ENCODE measurements around the gene GALNT18. TPM values are rescaled to one million over a fixed set of nuclear protein-coding genes. Genes with fewer than 3 reads are reported as not detected.

GALNT18 gene
- total RNA-seq, 1 donor: 11.7 TPM

DNA sequence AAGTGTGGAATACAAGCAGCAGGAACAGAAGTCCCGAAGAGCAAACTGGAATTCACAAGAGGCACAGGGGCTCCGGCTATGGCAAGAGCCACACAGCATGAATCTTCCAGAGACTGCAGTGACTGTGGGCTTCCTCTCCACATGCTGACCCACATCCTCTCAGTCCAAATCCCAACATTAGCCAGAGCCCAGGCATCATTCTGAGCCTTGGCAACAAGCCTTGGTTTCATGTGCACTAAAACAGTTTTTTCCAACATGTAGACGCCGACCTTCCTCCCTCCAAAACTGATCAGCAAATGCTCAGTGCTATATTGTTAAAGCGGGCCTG is 177.0 kb downstream of the GALNT18 start:
- TF ChIP-seq, protein P1, sequence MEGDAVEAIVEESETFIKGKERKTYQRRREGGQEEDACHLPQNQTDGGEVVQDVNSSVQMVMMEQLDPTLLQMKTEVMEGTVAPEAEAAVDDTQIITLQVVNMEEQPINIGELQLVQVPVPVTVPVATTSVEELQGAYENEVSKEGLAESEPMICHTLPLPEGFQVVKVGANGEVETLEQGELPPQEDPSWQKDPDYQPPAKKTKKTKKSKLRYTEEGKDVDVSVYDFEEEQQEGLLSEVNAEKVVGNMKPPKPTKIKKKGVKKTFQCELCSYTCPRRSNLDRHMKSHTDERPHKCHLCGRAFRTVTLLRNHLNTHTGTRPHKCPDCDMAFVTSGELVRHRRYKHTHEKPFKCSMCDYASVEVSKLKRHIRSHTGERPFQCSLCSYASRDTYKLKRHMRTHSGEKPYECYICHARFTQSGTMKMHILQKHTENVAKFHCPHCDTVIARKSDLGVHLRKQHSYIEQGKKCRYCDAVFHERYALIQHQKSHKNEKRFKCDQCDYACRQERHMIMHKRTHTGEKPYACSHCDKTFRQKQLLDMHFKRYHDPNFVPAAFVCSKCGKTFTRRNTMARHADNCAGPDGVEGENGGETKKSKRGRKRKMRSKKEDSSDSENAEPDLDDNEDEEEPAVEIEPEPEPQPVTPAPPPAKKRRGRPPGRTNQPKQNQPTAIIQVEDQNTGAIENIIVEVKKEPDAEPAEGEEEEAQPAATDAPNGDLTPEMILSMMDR (IDR thresholded peaks at IDR 0.05; ENCODE audit: insufficient read depth, low read depth, low read length): no peak
- DNase-seq (ENCODE audit: low read depth): no peak
- no peak overlapping the region for H3K4me3 ChIP-seq (ENCODE audit: low read depth, low read length)

DNA sequence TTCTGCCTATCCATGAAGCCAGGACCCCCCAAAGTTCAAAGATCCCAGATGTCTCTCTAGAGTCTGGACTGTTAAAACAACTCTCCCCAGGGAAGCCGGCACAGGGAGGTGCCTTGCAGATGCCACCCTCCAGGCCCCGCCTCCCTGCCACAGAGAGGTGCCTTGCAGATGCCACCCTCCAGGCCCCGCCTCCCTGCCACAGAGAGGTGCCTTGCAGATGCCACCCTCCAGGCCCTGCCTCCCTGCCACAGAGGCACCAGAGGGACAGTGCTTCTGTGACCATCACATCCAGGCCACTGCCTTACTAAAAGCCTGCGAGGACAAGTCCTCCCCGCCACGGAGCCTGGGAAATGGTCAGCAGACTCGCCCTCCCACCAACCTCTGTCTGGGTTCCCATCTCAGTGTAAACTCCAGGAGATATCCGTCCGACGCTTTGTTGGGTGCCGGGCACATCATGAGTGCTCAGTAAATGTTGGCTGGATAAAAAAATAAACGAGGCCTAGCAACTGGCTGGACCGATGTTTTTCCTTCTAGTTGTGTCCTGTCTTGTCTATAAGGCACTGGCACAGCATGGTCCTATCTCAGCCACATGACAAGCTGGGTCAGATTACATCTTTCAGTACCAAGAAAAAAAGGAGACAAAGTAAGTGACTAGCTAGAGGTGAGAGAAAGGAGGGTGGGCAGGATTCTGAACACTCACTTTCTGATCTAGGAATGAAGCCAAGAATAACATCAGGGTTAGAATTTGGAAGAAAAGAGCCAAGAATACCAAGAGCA is 177.6 kb downstream of the GALNT18 start:
- DNase-seq (ENCODE audit: low read depth): no peak
- TF ChIP-seq, protein P1 (IDR thresholded peaks at IDR 0.05; ENCODE audit: insufficient read depth, low read depth, low read length): no peak
- no peak overlapping the region for H3K4me3 ChIP-seq (ENCODE audit: low read depth, low read length)

DNA sequence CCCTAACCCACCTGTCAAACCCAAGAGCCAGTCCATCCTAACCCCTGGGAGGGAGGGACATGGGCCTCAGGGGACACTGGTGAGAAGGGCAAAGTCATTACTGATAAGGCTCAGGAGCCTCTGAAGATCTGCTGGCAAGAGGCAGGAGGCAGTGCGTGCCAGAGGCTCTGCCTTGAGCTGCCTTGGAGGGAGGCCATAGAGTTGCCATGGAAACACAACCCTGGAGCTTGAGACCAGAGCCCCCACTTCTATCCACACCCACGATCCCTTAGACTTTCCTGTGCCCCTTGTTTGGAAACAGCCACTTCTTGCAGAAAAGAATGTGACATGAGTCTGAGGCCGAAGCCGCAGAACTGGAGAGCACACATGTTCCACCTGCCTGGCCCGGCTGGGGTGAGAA is 179.0 kb downstream of the GALNT18 start:
- no peak overlapping the region for H3K4me3 ChIP-seq (ENCODE audit: low read depth, low read length)
- DNase-seq (ENCODE audit: low read depth): no peak
- TF ChIP-seq, protein P1 (IDR thresholded peaks at IDR 0.05; ENCODE audit: insufficient read depth, low read depth, low read length): no peak

DNA sequence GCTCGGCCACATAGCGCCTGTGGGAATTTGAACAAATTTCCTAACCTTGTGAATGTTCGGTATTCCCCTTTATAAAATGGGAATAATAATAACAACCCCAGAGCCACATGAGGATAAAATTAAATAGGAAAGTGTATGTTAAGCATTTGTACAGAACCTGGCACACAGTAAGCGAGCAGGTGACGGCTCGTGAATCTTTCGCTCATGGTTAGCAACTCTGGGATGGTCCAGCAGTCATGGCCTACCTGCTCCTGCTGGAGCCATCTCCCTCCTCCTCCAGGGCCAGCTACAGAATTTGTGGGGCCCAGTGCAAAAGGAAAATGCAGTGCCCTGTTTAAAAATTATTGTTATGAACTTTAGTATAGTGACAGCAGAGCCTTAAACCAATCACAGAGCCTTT is 180.3 kb downstream of the GALNT18 start:
- TF ChIP-seq, protein P1 (IDR thresholded peaks at IDR 0.05; ENCODE audit: insufficient read depth, low read depth, low read length): no peak
- DNase-seq (ENCODE audit: low read depth): no peak
- H3K4me3 ChIP-seq (ENCODE audit: low read depth, low read length): no peak overlapping the region

DNA sequence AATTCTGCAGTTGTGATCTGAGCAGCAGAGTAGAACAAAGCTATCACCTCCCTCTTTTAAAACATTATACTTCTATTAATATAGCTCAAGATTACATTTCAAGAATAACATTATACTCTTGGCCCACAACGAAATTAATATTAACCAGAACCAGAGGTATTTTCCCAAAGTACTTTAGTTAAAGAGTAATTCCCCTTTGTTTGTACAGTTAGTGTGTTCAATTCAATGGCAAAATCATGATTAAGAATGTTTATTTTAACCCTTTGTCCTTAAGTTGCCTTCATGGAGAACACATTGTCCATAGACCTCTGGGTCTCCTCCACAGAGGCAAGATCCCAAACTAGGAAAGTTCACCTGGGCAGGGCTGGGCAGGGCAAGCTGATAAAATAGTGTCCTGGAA is 180.7 kb downstream of the GALNT18 start:
- no peak for DNase-seq (ENCODE audit: low read depth)
- TF ChIP-seq, protein P1 (IDR thresholded peaks at IDR 0.05; ENCODE audit: insufficient read depth, low read depth, low read length): no peak
- no peak overlapping the region for H3K4me3 ChIP-seq (ENCODE audit: low read depth, low read length)

DNA sequence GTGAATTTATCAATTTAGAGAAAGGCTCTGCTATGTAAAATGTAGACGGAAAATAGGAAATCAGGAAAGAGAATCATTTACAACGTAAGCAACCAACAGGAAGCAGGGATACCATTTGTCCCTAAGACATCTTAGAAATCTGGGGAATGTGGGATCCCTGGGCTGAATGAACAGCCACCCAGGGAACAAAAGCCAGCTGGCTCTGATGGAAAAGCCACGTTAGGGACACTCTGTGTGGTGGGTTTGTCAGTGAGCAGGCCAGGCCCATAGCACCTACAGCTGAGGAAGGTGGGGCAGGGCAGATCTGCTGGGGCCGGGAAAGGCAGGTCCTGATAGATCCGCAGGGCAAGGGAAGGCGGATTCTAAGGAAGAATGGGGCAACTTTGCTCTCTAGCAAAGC is 181.7 kb downstream of the GALNT18 start:
- H3K4me3 ChIP-seq (ENCODE audit: low read depth, low read length): no peak overlapping the region
- no peak for DNase-seq (ENCODE audit: low read depth)
- TF ChIP-seq, protein P1 (IDR thresholded peaks at IDR 0.05; ENCODE audit: insufficient read depth, low read depth, low read length): no peak

DNA sequence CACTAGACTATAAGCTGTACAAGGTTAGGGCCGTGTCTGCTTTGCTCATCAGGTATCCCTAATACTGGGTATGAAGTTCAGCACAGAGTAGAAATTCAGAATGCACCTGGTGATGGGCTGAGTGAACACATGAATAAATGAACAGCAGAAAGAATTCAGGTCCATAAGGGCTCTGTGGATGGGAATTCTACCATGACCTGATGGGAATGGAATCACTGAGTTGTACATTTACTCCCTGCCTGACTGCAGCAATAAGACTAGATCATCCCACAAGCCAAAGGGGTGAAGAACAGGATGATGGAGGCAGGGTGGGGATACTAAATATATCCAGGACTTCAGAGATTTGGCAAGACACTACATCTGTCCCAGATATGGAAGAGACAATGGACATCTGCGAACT is 182.2 kb downstream of the GALNT18 start:
- TF ChIP-seq, protein P1 (IDR thresholded peaks at IDR 0.05; ENCODE audit: insufficient read depth, low read depth, low read length): no peak
- no peak overlapping the region for H3K4me3 ChIP-seq (ENCODE audit: low read depth, low read length)
- no peak for DNase-seq (ENCODE audit: low read depth)
